DMS 273 (cell line): ENCODE measurements around the gene UBE2O.

ENCODE experiments used
- DNase-seq: peaks from one replicate; lab custom pipeline; 2025; ENCODE audit not compliant: unreplicated experiment; lab: John Stamatoyannopoulos, UW

The UBE2O gene

DNA sequence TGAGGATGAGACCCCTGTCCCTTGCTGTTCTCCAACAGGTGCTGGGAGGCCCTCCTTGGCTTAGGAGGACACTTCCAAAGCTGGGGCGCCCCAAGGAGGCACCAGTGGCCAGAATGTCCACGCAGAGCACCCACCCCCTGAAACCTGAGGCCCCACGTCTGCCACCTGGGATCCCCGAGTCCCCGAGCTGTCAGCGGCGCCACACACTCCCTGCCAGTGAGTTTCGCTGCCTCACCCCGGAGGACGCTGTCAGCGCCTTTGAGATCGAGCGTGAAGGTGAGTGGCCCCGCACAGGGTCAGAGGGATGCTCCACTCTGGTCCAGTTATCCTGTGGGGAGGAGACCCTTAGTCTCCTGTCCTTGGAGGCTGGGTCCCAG is 15.7 kb upstream of the UBE2O start:
- DNase-seq, result no peak

DNA sequence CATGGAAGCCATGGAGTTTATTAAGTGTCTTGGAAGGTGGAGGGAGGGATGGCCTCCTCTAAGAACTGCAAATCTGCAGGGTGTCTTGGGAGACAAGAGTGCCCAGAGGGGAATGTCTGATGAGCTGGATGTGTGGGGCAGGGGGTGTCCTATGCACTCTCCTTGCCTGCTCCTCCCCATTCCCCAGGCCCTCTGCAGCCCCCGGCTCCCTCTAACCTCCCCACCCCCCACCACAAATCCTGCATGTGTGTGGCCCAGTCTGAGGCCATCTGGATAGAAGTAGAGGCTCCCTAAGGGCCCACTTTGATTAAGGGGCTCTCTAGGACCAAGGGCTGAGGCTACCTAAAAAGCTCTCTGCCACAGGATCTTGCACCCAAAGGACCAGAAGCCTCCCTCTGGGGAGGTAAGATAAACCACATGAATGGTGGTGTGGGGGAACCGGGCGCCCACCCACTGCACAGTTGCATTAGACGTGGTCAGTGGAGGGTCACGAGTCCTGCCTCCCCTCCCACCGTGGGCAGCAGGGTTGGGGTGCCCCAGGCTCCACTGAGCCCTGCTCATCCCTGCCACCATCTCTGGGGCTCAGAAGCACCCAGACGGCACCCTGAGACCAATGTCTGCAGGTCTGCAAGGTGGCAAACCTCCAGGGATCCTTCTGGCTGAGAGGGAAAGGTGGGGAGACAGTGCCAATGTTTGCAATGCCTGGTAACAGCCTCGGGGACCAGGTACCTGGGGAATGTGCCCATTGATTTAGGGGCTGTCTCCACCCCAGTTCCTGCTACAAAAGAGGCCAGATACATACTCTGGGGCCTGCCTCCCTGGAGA is 15.1 kb upstream of the UBE2O start:
- peak; percentile 74 for DNase-seq

DNA sequence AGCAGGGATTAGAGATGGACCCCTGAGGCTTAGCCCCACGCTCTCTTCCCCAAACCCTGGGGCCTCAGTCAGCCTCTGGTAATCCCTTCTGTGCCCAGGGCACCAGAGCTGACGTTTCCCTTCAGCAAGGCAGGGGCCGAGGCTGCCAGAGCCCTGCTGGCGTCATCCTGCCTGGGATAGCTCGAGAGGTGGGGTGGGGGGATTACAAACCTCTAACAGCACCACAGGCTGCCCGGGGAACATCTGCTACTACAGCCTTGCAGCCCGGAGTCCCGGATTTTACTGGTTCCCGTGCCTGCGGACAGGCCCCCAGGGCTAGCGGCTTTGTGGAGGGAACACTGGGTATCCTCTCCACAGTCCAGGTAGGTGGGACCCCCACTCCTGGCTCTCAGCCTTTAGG is 14.4 kb upstream of the UBE2O start, which contains the start of gene AANAT:
Gene AANAT (plus strand): TSS at position 238 of the 400 bp plus-strand sequence. CDS start 1,144 bp downstream, outside the sequence.
- DNase-seq, result peak; percentile 96

DNA sequence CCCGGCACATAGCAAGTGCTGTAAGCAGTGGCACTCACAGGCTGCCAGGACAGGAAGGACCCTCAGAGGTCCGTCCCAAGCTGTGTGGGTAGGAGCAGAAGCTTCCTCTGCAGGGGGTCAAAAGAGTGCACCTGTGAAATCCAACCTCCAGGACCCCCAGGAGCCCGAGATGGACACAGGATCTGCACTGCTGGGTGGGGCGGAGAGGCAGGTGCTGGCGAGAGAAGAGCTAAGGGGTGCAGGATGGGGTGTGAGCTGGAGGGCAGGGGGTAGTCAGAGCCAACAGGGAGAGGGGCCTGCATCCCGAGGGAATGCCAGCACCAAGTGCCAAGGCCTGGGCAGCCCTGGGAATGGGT is 13.8 kb upstream of the UBE2O start:
- no peak for DNase-seq

DNA sequence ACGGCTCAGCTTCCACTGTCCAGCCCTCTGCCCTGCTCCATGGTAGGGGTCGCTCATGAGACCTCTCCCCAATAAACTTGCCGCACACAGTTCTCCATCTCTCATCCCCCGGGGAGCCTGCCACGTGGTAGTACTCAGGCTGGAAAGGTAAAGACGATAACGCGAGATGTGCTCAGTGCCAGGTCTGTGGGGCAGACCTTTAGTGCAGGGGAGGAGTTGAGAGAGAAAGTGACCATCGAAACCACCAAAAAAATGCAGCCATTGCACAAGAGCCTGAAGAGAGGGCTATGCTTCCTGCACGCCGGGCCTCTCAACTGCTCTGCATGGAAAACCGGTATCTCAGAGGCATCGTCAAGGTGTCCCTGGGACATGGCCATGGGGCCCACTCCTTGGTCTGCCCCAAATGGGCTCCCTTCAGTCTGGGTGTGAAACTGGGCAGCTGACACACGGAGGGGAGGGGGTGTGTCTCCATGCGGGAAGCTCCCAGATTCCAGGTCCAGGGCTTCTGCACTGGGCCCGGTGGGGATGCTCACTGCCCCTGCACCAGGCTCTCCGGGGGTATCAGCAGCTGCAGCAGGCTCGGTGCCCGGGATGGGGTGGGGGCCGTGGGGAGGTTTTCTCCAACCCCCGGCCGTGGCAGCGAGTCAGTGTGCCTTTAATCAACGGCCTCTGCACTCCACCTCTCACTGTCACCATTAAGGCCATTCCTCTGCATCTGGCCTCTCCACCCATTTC is 9.8 kb upstream of the UBE2O start:
- DNase-seq, result no peak

DNA sequence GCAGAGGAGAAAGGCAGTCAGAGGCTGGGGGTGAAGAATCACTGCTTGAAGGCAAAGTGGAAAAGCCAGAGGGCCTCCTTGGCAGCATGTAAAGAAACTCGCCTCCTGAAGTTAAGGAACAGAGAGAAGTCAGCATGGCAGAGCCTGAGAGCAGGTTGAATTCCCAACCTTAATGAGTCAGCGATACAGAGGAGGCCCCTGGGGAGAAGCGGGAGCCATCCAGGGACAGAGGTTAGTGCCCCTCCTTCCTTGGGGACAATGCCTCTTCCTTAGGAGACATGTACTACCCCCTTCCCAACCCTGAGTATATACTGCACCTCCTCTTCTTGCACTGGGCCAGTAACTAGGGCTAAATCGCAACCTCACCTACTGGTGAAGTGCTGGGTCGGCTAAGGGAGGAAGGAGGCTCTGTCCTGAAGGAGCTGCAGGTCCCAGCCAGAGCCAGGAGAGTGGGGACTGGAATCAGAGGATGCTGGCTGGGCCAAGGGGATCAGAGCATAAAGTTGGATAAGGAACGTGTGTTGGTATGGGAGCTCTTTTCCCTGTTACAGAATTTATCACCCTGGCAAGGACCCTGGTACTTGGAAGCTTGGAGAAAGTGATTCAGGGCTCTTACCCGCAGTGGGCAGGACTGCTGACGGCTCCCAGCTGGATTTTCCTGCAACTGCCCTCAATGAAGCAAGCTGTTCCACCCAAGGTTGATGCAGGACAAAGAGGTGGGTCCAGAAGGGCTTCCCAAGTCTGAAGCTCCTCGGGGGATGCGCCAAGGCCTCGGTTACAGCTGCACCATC is 9.0 kb upstream of the UBE2O start:
- DNase-seq, result no peak

DNA sequence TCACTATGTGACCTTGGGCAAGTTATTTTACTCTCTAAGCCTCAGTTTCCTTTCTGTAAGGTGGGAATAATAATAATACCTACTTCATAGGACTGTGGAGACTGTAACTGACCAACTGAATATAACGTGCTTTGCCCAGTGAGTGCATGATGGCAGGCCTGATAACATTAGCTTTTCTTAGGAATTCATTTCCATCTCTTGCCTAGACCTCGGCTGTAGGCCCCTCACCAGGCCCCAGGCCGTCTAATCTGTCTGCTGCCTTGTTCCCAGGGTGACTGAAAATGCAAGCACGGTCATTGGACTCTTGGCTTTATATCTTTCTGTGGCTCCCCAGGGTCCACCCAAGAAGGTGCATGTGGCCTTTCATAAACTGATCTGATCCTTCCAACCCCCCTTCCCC is 6.7 kb upstream of the UBE2O start:
- DNase-seq, result no peak

DNA sequence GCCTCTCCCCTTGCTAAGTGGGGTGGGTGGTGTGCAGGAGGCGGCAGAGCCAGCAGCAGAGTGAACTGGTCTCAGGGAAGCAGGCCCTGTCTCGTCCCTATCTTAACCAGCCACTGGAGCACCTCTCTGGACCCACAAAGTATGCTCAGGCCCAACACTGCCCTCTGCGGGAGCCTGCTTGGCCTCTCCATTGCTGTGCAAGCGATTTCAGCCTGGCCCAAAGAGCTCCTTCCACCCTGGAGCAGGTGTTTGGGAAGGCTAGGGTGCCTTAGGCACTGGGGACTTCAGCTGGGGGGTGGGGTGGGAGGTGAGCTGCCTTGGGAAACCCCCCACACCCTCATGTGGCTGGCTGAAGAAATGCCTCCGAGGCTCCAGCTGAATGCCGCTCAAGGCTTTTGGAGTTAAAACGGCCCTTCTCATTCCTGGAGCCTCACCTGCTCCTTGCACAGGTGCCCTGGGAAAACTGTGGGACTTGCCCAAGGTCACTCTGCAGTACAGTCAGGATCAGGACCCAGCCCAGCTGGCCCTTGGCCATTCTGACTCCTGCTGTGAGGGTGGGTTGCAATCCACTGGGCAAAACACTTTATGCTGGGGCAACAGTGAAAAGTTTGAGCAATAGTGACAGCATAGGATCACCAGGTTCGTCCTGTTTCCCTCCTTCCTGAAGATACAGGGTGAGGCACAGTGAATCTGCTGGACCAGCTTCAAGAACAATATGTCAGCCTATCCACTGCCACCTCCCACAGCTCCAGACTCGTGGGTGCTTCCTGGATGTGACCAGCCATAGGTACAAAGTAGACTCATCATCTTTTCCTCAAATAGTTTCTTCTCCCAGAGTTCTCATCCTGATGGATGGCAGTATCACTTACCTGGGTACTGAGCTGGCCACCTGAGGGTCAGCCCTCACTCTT is 5.9 kb upstream of the UBE2O start:
- peak; percentile 78 for DNase-seq

DNA sequence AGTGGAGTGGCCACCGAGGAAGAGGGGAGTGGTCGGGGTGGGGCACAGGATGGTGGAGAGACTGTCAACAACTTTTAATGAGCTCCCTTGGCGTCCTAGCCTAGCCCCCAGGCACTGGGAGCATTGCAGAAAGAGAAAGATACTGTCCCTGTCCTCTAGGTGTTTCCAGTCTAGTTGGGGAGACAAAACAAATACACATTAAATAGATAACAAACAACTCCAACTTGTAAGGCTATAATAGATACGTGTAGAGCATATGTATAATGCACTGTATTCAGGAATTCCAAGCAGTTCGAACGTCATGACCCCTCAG is 435 bp upstream of the UBE2O start:
- no peak for DNase-seq

DNA sequence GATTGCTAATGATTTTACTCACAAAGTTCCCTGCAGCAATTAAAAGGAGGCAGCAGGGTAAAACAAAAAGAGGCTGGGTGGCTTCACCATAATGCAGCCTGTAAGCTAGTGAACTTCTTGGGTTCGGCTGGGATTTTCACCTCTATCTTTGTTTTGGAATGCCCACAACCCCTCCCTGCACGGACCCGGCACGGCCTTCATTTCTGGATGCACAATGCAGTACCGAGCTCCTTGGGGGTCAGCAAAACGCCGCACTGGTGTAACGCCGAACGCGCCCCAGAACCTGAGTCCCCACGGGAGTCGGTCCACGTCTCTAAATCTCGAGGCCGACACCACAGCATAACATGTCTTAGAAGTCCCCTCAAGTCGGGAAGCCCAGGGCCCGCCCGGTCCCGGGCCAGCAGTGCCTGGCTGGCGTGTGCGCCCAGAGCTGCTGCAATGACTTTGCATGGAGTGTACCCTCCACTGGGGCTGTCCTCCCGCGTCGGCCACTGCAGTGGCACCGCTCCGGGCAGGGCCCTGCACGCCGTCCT is 759 bp downstream of the UBE2O start:
- peak; percentile 58 for DNase-seq

DNA sequence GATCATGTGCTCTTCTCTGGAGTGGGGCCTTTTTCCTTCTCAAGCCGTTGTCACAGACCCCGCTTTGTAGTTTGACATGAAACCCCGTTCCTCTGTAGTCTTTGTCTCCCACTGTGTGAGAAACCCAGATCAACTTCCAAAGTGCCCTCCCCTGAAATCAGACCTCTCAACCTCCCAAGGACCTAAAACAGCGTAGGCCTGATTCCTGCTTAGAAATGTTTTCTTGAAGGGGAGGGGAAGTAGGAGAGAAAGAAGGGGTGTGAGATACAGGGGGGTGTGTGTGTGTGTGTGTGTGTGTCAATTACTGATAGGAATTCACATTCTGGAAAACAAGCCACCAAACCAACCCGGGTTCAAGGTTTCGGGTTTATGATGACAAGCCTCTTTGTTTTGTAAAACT is 1.4 kb downstream of the UBE2O start:
- DNase-seq, result no peak

DNA sequence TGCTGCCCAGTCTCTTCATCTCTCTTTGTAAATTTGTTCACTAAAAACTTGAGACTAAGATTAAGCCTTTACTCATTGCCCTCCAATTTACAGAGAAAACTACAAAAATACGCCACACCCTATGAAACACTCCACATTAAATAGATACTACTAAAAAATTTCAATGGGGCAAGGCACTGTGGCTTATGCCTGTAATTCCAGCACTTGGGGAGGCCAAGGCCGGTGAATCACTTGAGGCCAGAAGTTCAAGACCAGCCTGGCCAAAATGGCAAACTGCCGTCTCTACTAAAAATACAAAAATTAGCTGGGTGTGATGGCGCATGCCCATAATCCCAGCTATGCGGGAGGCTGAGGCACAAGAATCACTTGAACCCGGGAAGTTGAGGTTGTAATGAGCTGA is 3.8 kb downstream of the UBE2O start:
- DNase-seq, result no peak

DNA sequence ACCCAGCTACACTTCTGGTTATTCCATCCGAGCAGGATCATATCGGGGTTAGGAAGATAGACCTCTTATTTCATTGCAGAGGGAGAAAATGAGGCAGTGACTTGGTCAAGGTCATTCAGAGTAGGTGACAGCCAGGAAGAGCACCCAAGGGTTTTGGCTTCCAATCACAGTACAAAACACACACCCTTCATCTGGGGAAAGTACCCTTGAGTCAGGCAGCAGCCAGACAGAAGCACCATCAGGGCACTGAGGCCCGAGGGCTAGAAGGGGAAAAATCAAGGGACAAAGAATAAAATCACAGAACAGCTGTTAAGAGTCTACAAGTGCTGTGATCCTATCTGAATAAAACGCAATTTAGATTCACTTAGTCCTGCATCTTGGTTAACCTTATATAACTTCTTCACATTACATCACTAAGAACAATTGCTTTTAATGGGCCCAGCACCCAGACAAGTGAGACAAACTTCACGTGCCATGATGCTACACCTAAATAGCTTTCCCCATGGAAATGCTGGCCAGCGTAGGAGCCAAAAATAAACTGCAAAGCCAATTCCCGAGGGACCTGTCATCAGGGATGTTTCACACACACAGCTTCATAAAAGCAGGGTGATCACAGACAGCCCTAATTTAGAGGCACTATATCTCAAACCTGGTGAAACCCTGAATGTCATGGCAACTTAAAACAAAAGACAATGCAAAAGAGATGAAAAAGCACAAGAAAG is 4.9 kb downstream of the UBE2O start:
- DNase-seq, result peak; percentile 53

DNA sequence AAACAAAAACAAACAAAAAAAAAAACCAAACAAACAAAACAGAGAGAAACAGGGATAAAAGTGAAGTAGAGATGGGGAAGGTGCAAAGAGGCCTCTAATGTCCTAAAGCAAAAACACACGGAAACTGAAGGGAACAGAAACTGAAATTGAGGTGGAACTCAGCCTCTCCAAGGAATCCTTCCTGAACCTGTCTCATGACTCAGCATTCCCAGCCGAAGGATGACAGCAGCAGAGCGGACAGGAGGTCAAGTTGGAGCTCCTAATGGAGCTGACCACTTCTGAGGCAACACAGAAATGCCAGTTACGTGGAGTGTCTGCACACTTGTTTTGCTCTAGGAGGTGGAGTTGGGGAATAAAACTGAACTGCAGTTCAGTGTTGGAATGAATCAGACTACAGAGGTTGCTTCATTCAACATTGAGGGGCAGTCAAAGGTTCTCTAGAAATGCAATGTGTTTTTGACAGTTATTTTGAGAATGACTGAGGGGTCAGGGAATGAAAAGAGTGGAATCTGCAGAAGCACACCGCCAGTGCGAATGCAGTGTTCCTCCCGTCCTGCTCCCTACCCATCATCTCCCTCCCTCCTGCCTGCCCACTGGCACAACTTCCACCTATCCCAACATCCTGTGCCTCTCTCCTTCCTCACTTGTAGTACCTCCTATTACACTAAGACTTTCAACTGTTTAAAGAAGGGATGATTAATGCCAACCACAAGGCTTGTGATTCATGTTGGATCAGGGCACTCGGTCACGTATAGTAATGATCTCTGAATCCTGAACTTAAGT is 6.3 kb downstream of the UBE2O start:
- DNase-seq, result no peak

DNA sequence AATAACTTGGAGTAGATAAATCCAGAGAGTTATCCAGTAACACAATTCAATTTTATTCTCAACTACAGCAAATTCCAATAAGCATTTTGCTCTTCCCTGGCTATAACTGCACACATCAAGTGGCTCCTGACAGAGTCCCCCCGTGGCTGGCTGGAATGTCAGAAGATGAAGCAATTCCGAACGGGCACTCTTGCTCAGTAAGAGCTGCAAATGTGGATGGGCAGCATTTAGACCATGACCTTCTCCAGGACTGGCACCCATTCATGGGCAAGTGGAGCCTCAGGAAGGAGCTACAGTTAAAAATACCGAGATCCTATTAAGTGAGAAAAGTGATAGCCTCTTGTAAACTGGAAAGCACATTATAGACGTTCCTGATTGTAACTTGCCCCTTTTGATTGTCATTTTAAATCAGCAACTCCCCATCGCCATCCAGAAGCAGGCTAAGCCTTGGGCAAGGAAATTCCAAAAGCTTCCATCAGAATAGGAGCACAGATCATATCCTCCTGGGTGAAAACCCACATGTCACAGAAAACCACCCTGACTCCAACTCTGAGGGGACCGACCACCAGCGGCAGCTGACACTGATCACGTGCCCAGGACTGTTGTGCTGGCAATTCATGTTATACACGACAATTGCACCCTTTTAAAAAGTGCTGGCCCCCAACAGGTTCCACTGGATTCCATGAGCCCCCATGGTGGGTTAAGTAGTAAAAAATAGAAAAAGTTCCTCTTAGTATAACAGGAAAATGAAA is 7.1 kb downstream of the UBE2O start:
- no peak for DNase-seq

DNA sequence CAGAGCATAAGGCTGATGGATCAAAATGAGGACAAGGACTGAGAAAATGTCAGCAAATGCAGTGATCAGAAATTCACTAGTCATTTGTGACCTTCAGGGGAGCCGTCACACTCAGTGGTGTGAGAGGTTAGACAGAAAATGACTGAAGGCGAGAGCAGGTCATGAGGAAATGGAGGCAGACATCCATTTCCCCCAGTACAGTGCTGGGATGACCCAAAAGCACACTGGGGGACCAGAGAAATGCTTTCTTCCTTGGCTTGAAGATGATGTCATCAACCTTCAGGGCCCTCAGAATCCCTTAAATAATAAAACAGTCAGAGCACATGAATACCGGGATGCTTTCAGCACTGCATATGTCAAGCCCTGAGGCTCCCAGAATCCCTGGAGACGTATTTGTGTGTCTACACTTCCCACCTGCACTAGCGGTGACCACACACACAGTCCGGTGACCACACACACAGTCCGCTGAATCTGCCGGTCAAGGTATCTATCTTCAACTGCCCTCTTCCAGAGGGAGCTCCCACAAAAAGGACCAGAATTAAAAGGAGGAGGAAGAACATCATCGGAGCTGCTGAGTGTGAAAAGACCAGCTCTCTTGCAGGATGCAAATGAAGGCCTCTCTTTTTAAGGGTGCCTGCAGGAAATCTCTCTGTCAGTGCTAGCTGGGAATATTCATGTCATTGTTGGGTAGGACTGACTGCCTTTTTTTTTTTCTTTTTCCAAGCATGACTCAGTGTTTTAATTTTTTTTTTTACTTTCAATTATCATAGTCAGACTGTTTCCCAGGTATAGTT is 8.2 kb downstream of the UBE2O start:
- no peak for DNase-seq
